ENCODE measurements around the gene NQO1. TPM values are rescaled to one million over a fixed set of nuclear protein-coding genes. Genes with fewer than 3 reads are reported as not detected.
A peak's percentile ranks its signal among the peaks of the same experiment; 100 is the strongest.

NQO1 gene
- total and polyA plus RNA-seq, 2 of the 4 experiments (the other 2 are of a cell fraction), result 304 to 426 TPM

DNA sequence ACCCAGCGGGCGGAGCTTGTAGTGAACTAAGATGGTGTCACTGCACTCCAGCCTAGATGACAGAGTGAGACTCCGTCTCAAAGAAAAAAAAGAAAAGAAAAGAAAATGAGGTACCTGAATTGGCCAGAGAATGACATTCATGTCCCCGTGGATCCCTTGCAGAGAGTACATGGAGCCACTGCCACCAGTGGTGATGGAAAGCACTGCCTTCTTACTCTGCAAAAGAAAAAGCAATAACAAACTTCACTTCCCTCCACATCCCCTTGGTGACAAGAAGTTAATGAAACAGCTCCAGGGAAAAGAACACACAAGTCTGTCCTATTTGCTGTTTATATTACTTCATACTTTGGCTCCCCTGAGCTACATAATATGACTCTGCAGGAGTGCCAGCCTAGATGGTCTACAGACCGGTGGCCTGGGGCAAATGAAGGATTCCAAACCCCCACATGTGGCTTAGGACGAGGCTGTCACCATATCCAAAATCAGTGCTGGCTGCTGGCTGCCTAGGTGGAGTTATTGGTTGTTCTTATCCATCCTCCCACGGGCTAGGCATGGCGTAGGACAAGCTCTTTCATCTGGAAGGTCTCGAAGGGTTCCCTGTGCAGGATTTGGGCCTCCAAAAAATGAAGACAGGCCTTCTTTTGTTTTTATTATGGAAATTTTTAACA lies 13.3 kb downstream of the NQO1 start:
- Histone ChIP-seq H2BK15ac (ENCODE audit: low read depth, low read length) (no peak overlapping the region), H3K36me3 (ENCODE audit: control insufficient read depth, insufficient read depth, low read length) (peaks cover 61% of the 10 kb centered on the region), H2BK5ac (ENCODE audit: low read depth, low read length, poor library complexity, severe bottlenecking) (no peak overlapping the region), H2AFZ (replicated peaks; ENCODE audit: low read length, poor library complexity) (no peak overlapping the region), H4K8ac (ENCODE audit: low read depth in 2 of 2, low read length in 2 of 2) (no peak overlapping the region), H3K14ac (replicated peaks; ENCODE audit: low read depth, low read length) (no peak overlapping the region), H3K23ac (ENCODE audit: low read depth, low read length) (no peak overlapping the region), H4K5ac (ENCODE audit: low read depth, low read length) (no peak overlapping the region), H3K18ac (ENCODE audit: low read depth, low read length) (no peak overlapping the region), H3K9ac (ENCODE audit: low read depth, low read length) (no peak overlapping the region), H3K79me1 (ENCODE audit: low read depth in 1 of 2, low read length in 2 of 2) (peaks cover 4 to 43% of the 10 kb centered on the region in 2 experiments; a peak in 3 of 4 replicates), H3K27me3 (ENCODE audit: control insufficient read depth, insufficient read depth, low read length) (no peaks in the 10 kb centered on the region), H2AK5ac (ENCODE audit: low read depth, low read length) (no peak overlapping the region), H3K9me1 (ENCODE audit: insufficient read depth, low read length) (no peaks in the 10 kb centered on the region), H3K56ac (ENCODE audit: extremely low read depth, insufficient read depth, low read length) (no peak overlapping the region), H4K20me1 (ENCODE audit: insufficient read depth, low read length) (peaks cover 10% of the 10 kb centered on the region; the same call in 1 of the 2 replicates), H3K4me2 (ENCODE audit: low read depth, low read length) (no peak overlapping the region), H3K4ac (ENCODE audit: low read depth, low read length) (no peak overlapping the region), H3K4me3 (ENCODE audit: insufficient read depth, low read depth, low read length) (no peak overlapping the region), H4K91ac (ENCODE audit: insufficient read depth, low read depth, low read length) (no peak overlapping the region), H3K9me3 (ENCODE audit: control insufficient read depth, insufficient read depth, low read length) (no peaks in the 10 kb centered on the region), H2BK20ac (ENCODE audit: low read depth, low read length) (no peak overlapping the region), H3K4me1 (ENCODE audit: control insufficient read depth, insufficient read depth, low read length) (peaks cover 4% of the 10 kb centered on the region; the same call in 1 of the 2 replicates), H2BK120ac (ENCODE audit: low read depth, low read length) (no peak overlapping the region), H2AK9ac (replicated peaks; ENCODE audit: low read depth, low read length, poor library complexity) (no peak overlapping the region), H3K27ac (ENCODE audit: insufficient read depth, low read length) (no peak overlapping the region)
- no peak for DNase-seq
- peak; percentile 5; the same call in 1 of the 2 replicates for ATAC-seq (ENCODE audit: low read depth)
- CTCF ChIA-PET, result interaction anchor here (0.5 to 0.6 kb wide), 2 partner anchors 21 to 42 kb away, joined by 4 read pairs; partner anchors contain the start of gene NOB1
- in situ Hi-C loops (cut with MboI; ENCODE audit: low sequenced_read_pairs) (no loop called here), intact Hi-C loops (cut with micrococcal nuclease) (loop anchor here (5.0 kb wide), 1 partner anchor 219 kb away; no protein-coding TSS in a partner anchor), dilution Hi-C loops (cut with HindIII; ENCODE audit: low sequenced_read_pairs, unreplicated experiment) (no loop called here)
- no TSS peak for BruUV-seq (replicated peaks)
- POLR2A ChIA-PET (ENCODE audit: unreplicated experiment), result no interaction called here
- TF ChIP-seq RCOR1 (IDR thresholded peaks at IDR 0.05; ENCODE audit: insufficient replicate concordance, low read length) (no peak), CHD1 (IDR thresholded peaks at IDR 0.05; ENCODE audit: low read depth, low read length) (no peak), FOS (IDR thresholded peaks at IDR 0.05; ENCODE audit: low read depth, low read length) (no peak), BHLHE40 (IDR thresholded peaks at IDR 0.05; ENCODE audit: low read depth, low read length) (no peak), MAFK (IDR thresholded peaks at IDR 0.05; ENCODE audit: low read depth, low read length) (no peak), SMC3 (IDR thresholded peaks at IDR 0.05; ENCODE audit: low read depth, low read length) (no peak)
- WGBS, 2 experiments (ENCODE audit: extremely low coverage in 2 of 2, insufficient read length in 1 of 2), result 96% methylated on average over 3 of the region's 9 CpGs; no CpG with 5 or more reads in 1 of the 2 experiments
